ENCODE measurements around the gene RTP5.
"Not testable (repeated sequence)": the region's sequence is repeated elsewhere in the genome, so short reads cannot be mapped to it uniquely, and the experiment has no call there.

The RTP5 gene

GRCh38 chr2:241904791-241905710 lies 35.5 kb downstream of the RTP5 start:
- DNase-seq (ENCODE audit: low read depth) = no peak
- no peak for TF ChIP-seq CTCF (conservative IDR thresholded peaks at IDR 0.05; ENCODE audit: low read depth, low read length)
- H3K4me3 ChIP-seq (ENCODE audit: low read length) = no peak overlapping the region

- TF ChIP-seq CTCF (conservative IDR thresholded peaks at IDR 0.05; ENCODE audit: low read depth, low read length) = no peak
- H3K4me3 ChIP-seq (ENCODE audit: low read length) = no peak overlapping the region
- DNase-seq (ENCODE audit: low read depth) = no peak
These were observed 36.3 kb downstream of the RTP5 start for GRCh38 chr2:241905716-241906377.

GRCh38 chr2:241906378-241906770 lies 36.8 kb downstream of the RTP5 start:
- DNase-seq (ENCODE audit: low read depth); H3K4me3 ChIP-seq (ENCODE audit: low read length): not testable (repeated sequence)

GRCh38 chr2:241906826-241907570 lies 37.5 kb downstream of the RTP5 start:
- no peak overlapping the region for H3K4me3 ChIP-seq (ENCODE audit: low read length)
- no peak for TF ChIP-seq CTCF (conservative IDR thresholded peaks at IDR 0.05; ENCODE audit: low read depth, low read length)
- DNase-seq (ENCODE audit: low read depth) = no peak

GRCh38 chr2:241907831-241908230 lies 38.3 kb downstream of the RTP5 start:
- DNase-seq (ENCODE audit: low read depth); H3K4me3 ChIP-seq (ENCODE audit: low read length): not testable (repeated sequence)

GRCh38 chr2:241908686-241909420 lies 39.3 kb downstream of the RTP5 start:
- TF ChIP-seq CTCF (conservative IDR thresholded peaks at IDR 0.05; ENCODE audit: low read depth, low read length) = no peak
- H3K4me3 ChIP-seq (ENCODE audit: low read length) = no peak overlapping the region
- DNase-seq (ENCODE audit: low read depth) = no peak

GRCh38 chr2:241909769-241910168 lies 40.2 kb downstream of the RTP5 start:
- DNase-seq (ENCODE audit: low read depth) = no peak
- no peak for TF ChIP-seq CTCF (conservative IDR thresholded peaks at IDR 0.05; ENCODE audit: low read depth, low read length)
- H3K4me3 ChIP-seq (ENCODE audit: low read length) = no peak overlapping the region

Measured in retinal pigment epithelial cell (primary cell).